Mucosa of descending colon (tissue), 3 donors: ENCODE data around the gene B3GLCT. TPM values are rescaled to one million over a fixed set of nuclear protein-coding genes. Genes with fewer than 3 reads are reported as not detected.
A peak's percentile ranks its signal among the peaks of the same experiment; 100 is the strongest.

Experiments
- ATAC-seq: fragments of 200-7000 bp; cut with Tn5 transposase; one replicate; pipeline ENCODE4 v1.9.1; 2020; ENCODE audit warnings: mild to moderate bottlenecking, moderate library complexity
- DNase-seq, 3 donors: peaks; one replicate each; pipeline ENCODE4 v3.0.0-alpha.2; 2020
- H3K36me3 ChIP-seq: fragments of 200-600 bp; one replicate; pipeline ENCODE4 v1.8.0; 2021; ENCODE audit warnings: low read depth, mild to moderate bottlenecking
- H3K4me1 ChIP-seq: fragments of 200-600 bp; one replicate; pipeline ENCODE4 v1.8.0; 2021; ENCODE audit warnings: low read depth, mild to moderate bottlenecking
- H3K4me3 ChIP-seq: fragments of 200-600 bp; one replicate; pipeline ENCODE4 v1.8.0; 2021; ENCODE audit warnings: mild to moderate bottlenecking
- H3K9me3 ChIP-seq: fragments of 200-600 bp; one replicate; pipeline ENCODE4 v1.8.0; 2021; ENCODE audit warnings: mild to moderate bottlenecking
- intact Hi-C, 2 donors: fragments of 100-400 bp; cut with DNase I in 1 of 2; cut with micrococcal nuclease in 1 of 2; formaldehyde crosslinking; loops; one replicate each; pipeline versions ENCODE4 v1.11.0 to v1.11.1; 2022; cut with DNase I, micrococcal nuclease
- total RNA-seq, 3 donors: library from RNA; stranded (reverse); fragmentation: NEBNext Ultra II Directional in 2 of 3; extraction: Animal tissue kit (Norgen Biotek cat#: 25700) in 2 of 3; gene quantifications; one replicate each; pipeline versions ENCODE4 v1.2.1 to v1.2.4, GENCODE V29; 2021 to 2023
- TF ChIP-seq, protein P1 (sequence below): fragments of 200-600 bp; IDR thresholded peaks from one replicate; pipeline ENCODE4 v1.8.0; 2022; ENCODE audit warnings: antibody characterized with exemption, mild to moderate bottlenecking
- donor health status: DM: no; HTN: no; CAD: no; lungs with moderate emphysema.
- donor health status: DM: no; HTN: no; CAD: no.
- donor health status: DM: no; HTN: yes; CAD: no.

B3GLCT gene
- total RNA-seq, 3 donors from 2014 or later = 3.1 to 5.1 (median 4.0) TPM

GRCh38 chr13:31160857-31161556 is 38.8 kb upstream of the B3GLCT start:
- intact Hi-C loops = no loop called here
- TF ChIP-seq, protein P1, sequence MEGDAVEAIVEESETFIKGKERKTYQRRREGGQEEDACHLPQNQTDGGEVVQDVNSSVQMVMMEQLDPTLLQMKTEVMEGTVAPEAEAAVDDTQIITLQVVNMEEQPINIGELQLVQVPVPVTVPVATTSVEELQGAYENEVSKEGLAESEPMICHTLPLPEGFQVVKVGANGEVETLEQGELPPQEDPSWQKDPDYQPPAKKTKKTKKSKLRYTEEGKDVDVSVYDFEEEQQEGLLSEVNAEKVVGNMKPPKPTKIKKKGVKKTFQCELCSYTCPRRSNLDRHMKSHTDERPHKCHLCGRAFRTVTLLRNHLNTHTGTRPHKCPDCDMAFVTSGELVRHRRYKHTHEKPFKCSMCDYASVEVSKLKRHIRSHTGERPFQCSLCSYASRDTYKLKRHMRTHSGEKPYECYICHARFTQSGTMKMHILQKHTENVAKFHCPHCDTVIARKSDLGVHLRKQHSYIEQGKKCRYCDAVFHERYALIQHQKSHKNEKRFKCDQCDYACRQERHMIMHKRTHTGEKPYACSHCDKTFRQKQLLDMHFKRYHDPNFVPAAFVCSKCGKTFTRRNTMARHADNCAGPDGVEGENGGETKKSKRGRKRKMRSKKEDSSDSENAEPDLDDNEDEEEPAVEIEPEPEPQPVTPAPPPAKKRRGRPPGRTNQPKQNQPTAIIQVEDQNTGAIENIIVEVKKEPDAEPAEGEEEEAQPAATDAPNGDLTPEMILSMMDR = no peak
- DNase-seq (peak; percentile 76 to 84 (median 80)), ATAC-seq (peak; percentile 32)
- no peaks in the 10 kb centered on the region for H3K9me3 ChIP-seq
- no peaks in the 10 kb centered on the region for H3K36me3 ChIP-seq
- H3K4me1 ChIP-seq = peaks cover 19% of the 10 kb centered on the region
- H3K4me3 ChIP-seq = peak overlapping the region; percentile 73

DNA sequence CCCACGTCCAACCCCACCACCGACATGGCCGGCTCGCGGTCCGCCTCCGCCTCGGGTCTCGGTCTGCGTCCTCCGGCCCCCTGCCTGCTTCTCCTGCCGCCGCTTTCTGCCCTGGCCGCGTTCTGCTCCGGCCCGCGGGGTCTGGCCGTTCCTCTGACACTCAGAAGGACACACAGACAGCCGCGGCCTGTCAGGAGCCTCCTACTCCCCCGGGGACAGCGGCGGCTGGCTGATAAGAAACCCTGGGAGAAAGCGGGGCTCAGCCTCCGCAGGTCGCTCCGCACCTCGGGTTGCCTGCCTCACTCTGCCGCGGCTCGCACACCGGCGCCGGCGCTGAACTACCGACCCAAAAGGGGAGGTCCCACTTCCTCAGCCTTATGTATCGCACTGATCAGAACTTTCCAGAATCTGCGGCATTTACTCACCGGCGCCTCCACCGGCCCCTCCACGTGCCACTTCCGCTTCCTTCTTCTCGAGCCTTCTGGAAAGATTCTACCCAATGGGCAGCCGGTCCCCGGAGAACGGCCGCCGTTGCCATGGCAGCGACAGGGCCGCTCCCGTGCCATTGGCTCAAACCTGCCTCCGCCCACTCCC is 38.1 kb upstream of the B3GLCT start, which contains the start of gene HSPH1:
Gene HSPH1, minus strand, starts transcription at position 348 of the 594 bp plus-strand sequence. Its CDS starts 322 bp downstream, at position 26.
- TF ChIP-seq, protein P1 = peak; percentile 15
- peak; percentile 96 for ATAC-seq
- H3K4me3 ChIP-seq = peak within 1 kb of the TSS; percentile 73
- intact Hi-C loops = no loop called here
- H3K4me1 ChIP-seq = peaks cover 19% of the 10 kb centered on the region
- no peaks in the 10 kb centered on the region for H3K36me3 ChIP-seq
- H3K9me3 ChIP-seq = no peaks in the 10 kb centered on the region
- DNase-seq = peak; percentile 98 to 99 (median 99)

DNA sequence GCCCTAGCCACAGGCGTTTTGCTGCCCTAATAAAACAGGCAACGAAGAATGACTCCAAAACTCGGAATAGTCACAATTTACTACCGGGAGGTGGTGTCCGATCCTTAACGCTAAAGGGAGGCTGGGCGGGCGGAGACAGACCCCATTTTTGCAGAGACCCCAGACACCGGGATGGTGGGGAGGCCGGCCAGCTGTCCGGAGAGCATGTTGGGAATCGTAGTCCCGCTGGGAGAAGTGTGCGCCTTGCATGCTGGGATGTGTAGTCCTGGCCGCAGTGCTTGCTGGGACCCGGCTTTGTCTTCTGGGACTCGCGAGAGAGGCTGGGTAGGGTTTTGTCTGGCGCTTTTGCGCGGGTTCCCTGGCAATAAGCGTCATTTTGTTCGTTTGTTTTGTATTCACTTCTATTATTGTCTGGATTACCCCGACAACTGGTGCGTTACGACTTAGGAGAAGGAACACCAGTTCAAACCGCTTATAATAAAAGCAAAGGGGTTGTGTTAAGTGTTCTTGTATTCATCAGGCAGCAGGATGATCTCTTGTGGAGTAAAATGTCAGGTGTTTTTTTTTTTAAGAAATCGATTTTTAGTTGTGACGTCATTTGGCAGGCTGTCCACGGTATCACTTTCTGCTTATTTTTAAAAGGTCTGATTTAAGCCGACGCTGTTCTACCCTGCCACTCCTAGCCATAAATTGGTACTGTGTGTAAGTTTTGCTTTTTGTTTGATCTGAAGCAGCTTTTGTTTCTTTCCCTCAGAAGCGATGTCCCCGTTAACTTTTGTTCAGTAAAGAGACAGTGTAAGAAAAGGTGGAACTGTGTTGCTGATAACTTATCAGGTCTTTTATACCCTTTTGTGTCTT is 37.4 kb upstream of the B3GLCT start:
- intact Hi-C loops = no loop called here
- Histone ChIP-seq H3K4me1 (peaks cover 19% of the 10 kb centered on the region), H3K36me3 (no peaks in the 10 kb centered on the region), H3K9me3 (no peaks in the 10 kb centered on the region), H3K4me3 (peak overlapping the region; percentile 73)
- TF ChIP-seq, protein P1 = no peak
- DNase-seq = peak; percentile 95 to 98 (median 98)
- ATAC-seq = peak; percentile 95

GRCh38 chr13:31166591-31166990 is 33.2 kb upstream of the B3GLCT start:
- DNase-seq = no peak
- TF ChIP-seq, protein P1 = no peak
- Histone ChIP-seq H3K4me1 (peaks cover 9% of the 10 kb centered on the region), H3K9me3 (no peaks in the 10 kb centered on the region), H3K4me3 (no peak overlapping the region), H3K36me3 (no peaks in the 10 kb centered on the region)
- no peak for ATAC-seq
- intact Hi-C loops = no loop called here

GRCh38 chr13:31167490-31167889 is 32.3 kb upstream of the B3GLCT start:
- ATAC-seq (peak; percentile 32), DNase-seq (no peak)
- intact Hi-C loops = no loop called here
- H3K4me1 ChIP-seq = peaks cover 9% of the 10 kb centered on the region
- no peaks in the 10 kb centered on the region for H3K36me3 ChIP-seq
- TF ChIP-seq, protein P1 = no peak
- no peak overlapping the region for H3K4me3 ChIP-seq
- H3K9me3 ChIP-seq = no peaks in the 10 kb centered on the region
